Right lobe of liver (tissue), 6 donors: ENCODE results near the gene GPS2. TPM values are rescaled to one million over a fixed set of nuclear protein-coding genes. Genes with fewer than 3 reads are reported as not detected.

Experiments
- ATAC-seq, 4 donors: fragments of 200-7000 bp; cut with Tn5 transposase; one replicate each; pipeline ENCODE4 v1.9.1; 2020; ENCODE audit warnings: mild to moderate bottlenecking in 4 of 4, moderate library complexity in 4 of 4
- DNase-seq, 3 donors: peaks; one replicate each; pipeline ENCODE4 v3.0.0-alpha.2; 2020
- H3K27ac ChIP-seq, 3 donors: fragments of 200-600 bp; one replicate each; pipeline ENCODE4 v1.8.0; 2022
- H3K27me3 ChIP-seq, 2 donors: fragments of 200-600 bp; one replicate each; pipeline ENCODE4 v1.8.0; 2022
- H3K36me3 ChIP-seq, 4 donors: fragments of 200-600 bp; sonication (generic) in 1 of 4; one replicate each; pipeline versions ENCODE4 v1.5.1 to v1.8.0; 2017 to 2022; ENCODE audit warnings: control low read depth in 1 of 4
- H3K4me1 ChIP-seq, 4 donors: fragments of 200-600 bp; sonication (generic) in 1 of 4; one replicate each; pipeline versions ENCODE4 v1.5.1 to v1.8.0; 2017 to 2022; ENCODE audit warnings: control low read depth in 1 of 4
- H3K4me3 ChIP-seq, 3 donors: fragments of 200-600 bp; one replicate each; pipeline ENCODE4 v1.8.0; 2022
- H3K9me3 ChIP-seq, 4 donors: fragments of 200-600 bp; sonication (generic) in 1 of 4; one replicate each; pipeline versions ENCODE4 v1.5.1 to v1.8.0; 2017 to 2022; ENCODE audit warnings: control low read depth in 1 of 4
- CTCF ChIP-seq, 4 donors: fragments of 200-600 bp in 3 of 4; fragments of 450-650 bp in 1 of 4; IDR thresholded peaks; one replicate each; pipeline versions ENCODE4 v1.5.1 to v1.8.0; 2016 to 2022; ENCODE audit warnings: antibody characterized with exemption in 4 of 4, mild to moderate bottlenecking in 2 of 4
- POLR2A ChIP-seq: fragments of 450-650 bp; IDR thresholded peaks from one replicate; pipeline ENCODE4 v1.6.1; 2017; ENCODE audit warnings: antibody characterized with exemption, mild to moderate bottlenecking
- WGBS: methylation state at CpG from one replicate; pipeline ENCODE4 v1.1.6; 2018; ENCODE audit warnings: low coverage, low lambda C conversion rate; ENCODE audit not compliant: insufficient coverage; ENCODE audit errors: missing lambda C conversion rate; 5-methylcytosine and 5-hydroxymethylcytosine counted together
- intact Hi-C, 2 donors: fragments of 100-400 bp; cut with DNase I; formaldehyde crosslinking; loops; one replicate each; pipeline versions ENCODE4 v1.11.2 to v1.14.1; 2022
- total RNA-seq, 6 experiments: library from RNA; depleted of rRNA in 2 of 6; stranded (reverse); fragments of >200 nt in 2 of 6; fragmentation: NEBNext Ultra II Directional in 3 of 6; extraction: Animal tissue kit (Norgen Biotek cat#: 25700) in 3 of 6; gene quantifications; one replicate each; pipeline versions ENCODE4 v1.1.0 to v1.2.4, GENCODE V29; 2016 to 2023
- donor health status: DM: no; HTN: yes; CAD: no.
- donor health status: DM: no; HTN: no; CAD: no.
- donor health status: DM: no; HTN: no; CAD: no.
- donor health status: DM: no; HTN: yes; CAD: no.
- donor health status: DM: no; HTN: yes; CAD: no.

Gene GPS2
- total RNA-seq, 6 experiments from 2014 or later: 22.0 to 48.1 (median 23.2) TPM

- no peaks in the 10 kb centered on the region for H3K27me3 ChIP-seq
- H3K36me3 ChIP-seq: no peaks in the 10 kb centered on the region
- ATAC-seq (no peak), DNase-seq (no peak)
- intact Hi-C loops: no loop called here
- H3K9me3 ChIP-seq: no peaks in the 10 kb centered on the region
- H3K27ac ChIP-seq: no peak overlapping the region
- TF ChIP-seq POLR2A (no peak), CTCF (IDR thresholded peaks at IDR 0.05) (no peak)
- WGBS: 50% methylated on average over 2 of the region's 6 CpGs
- no peak overlapping the region for H3K4me3 ChIP-seq
- H3K4me1 ChIP-seq: peaks cover 0 to 13% (median 2%) of the 10 kb centered on the region in 4 donors
These were observed 22.4 kb downstream of the GPS2 start for GRCh38 chr17:7292729-7293128.

- Histone ChIP-seq H3K4me3 (no peak overlapping the region), H3K27me3 (no peaks in the 10 kb centered on the region), H3K27ac (no peak overlapping the region), H3K4me1 (peaks cover 0 to 13% (median 2%) of the 10 kb centered on the region in 4 donors), H3K36me3 (no peaks in the 10 kb centered on the region), H3K9me3 (no peaks in the 10 kb centered on the region)
- TF ChIP-seq CTCF (IDR thresholded peaks at IDR 0.05) (no peak), POLR2A (no peak)
- intact Hi-C loops: no loop called here
- WGBS: no CpG with 5 or more reads among the region's 2 CpGs
- DNase-seq (no peak), ATAC-seq (no peak)
These were observed 23.0 kb downstream of the GPS2 start for GRCh38 chr17:7292194-7292593.

- no peak for TF ChIP-seq CTCF (IDR thresholded peaks at IDR 0.05)
- Histone ChIP-seq H3K4me3 (no peak overlapping the region), H3K4me1 (peaks cover 0 to 5% (median 2%) of the 10 kb centered on the region in 4 donors), H3K27me3 (no peaks in the 10 kb centered on the region), H3K27ac (no peak overlapping the region), H3K9me3 (no peaks in the 10 kb centered on the region), H3K36me3 (no peaks in the 10 kb centered on the region)
- WGBS: 56% methylated on average over 6 of the region's 11 CpGs
- DNase-seq (no peak), ATAC-seq (no peak)
- intact Hi-C loops: no loop called here
These were observed 24.5 kb downstream of the GPS2 start for GRCh38 chr17:7290685-7291084.

GRCh38 chr17:7290166-7290565 is 25.0 kb downstream of the GPS2 start:
- H3K27me3 ChIP-seq: no peaks in the 10 kb centered on the region
- intact Hi-C loops: no loop called here
- H3K4me3 ChIP-seq: no peak overlapping the region
- TF ChIP-seq CTCF (IDR thresholded peaks at IDR 0.05) (no peak), POLR2A (no peak)
- H3K36me3 ChIP-seq: no peaks in the 10 kb centered on the region
- WGBS: no CpG with 5 or more reads among the region's 19 CpGs
- DNase-seq (no peak), ATAC-seq (no peak)
- no peak overlapping the region for H3K27ac ChIP-seq
- H3K9me3 ChIP-seq: no peaks in the 10 kb centered on the region
- peaks cover 0 to 5% (median 2%) of the 10 kb centered on the region in 4 donors for H3K4me1 ChIP-seq
